GM18873 (cell line): ENCODE data around the gene PTEN.

Experiments used
- ATAC-seq: cut with Tn5 transposase; IDR thresholded peaks from one replicate; pipeline ENCODE4 v1.9.1; 2021; ENCODE audit warnings: mild to moderate bottlenecking, moderate library complexity, moderate number of reproducible peaks; ENCODE audit not compliant: unreplicated experiment, low FRiP score

The PTEN gene

GRCh38 chr10:87915989-87916388, 52.6 kb downstream of the PTEN start:
- no peak for ATAC-seq

DNA sequence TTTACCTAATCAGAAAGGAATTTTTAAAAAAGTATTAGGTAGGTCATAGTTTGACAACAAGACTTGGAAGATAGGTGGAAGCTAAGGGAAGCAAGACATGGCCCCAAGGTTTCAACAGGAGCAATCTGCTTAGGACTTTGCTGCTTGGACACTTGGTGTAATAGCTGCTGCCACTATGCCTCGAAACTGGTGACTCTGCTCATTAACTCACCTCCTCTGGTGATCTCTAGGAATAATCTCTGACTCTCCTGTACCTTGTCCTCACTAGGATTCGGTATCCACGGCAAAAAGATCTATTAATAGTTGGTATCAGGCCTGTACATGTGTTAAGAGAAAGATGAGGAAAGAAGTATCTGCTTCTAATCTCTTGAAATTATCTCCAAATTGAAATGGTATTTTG, 53.1 kb downstream of the PTEN start:
- ATAC-seq, result no peak

GRCh38 chr10:87918254-87918859, 54.9 kb downstream of the PTEN start:
- no peak for ATAC-seq

DNA sequence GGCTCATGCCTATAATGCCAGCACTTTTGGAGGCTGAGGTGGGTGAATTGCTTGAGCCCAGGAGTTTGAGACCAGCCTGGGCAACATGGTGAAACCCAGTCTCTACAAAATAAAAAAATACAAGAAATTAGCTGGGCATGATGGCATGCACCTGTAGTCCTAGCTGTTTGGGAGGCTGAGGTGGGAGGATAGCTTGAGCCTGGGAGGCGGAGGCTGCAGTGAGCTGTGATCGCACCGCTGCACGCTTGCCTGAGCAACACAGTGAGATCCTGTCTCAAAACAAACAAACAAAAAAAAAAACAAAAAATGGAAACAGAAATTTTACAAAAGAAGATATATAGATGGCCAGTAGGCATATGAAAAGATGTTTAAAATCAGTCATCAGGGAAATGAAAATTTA, 57.1 kb downstream of the PTEN start:
- no peak for ATAC-seq

- ATAC-seq, result no peak
These were observed 58.7 kb downstream of the PTEN start for GRCh38 chr10:87921931-87922688.

- no peak for ATAC-seq
These were observed 59.8 kb downstream of the PTEN start for GRCh38 chr10:87923233-87923632.

- ATAC-seq, result no peak
These were observed 62.1 kb downstream of the PTEN start for GRCh38 chr10:87925570-87925969.

GRCh38 chr10:87927091-87927490, 63.7 kb downstream of the PTEN start:
- ATAC-seq, result no peak

DNA sequence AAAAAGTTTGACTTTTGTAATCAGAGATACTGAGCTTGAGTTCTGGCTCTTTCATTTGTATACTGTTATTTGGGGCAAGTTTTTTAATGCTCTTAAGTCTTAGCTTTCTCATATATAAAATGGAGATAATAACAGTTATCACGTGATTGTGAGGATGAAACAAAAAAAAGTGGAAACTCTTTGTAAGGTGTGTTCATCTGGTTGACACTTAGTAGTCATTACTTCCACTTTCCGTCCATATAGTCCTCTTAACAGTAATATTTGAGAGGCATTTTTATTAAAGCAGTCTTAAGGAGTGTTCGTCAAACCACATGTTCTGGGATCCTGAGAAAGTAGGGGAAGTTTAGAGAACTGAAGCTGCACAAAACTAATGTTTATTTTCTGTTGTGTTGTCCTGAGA, 65.6 kb downstream of the PTEN start:
- no peak for ATAC-seq

DNA sequence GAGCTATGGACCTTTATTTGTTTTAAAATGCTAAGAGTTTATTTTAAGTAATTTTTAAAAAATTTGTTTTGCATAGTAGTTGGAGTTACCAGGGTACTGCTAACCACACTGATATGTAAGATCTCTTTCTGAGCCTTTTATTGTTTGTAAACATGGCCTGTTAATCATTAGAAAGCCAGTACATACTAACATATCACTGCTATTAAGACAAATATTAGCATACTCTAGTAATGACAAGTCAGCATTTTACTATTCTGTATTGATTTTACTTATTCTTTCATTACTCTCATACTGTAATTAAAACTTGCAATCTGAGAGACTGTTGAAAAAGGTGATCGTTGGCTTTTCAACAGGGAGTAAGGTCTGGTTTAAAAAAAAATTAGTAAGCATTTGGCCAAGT, 66.7 kb downstream of the PTEN start:
- no peak for ATAC-seq

GRCh38 chr10:87930934-87931835, 67.8 kb downstream of the PTEN start:
- no peak for ATAC-seq

GRCh38 chr10:87931836-87932230, 68.4 kb downstream of the PTEN start:
- no peak for ATAC-seq

DNA sequence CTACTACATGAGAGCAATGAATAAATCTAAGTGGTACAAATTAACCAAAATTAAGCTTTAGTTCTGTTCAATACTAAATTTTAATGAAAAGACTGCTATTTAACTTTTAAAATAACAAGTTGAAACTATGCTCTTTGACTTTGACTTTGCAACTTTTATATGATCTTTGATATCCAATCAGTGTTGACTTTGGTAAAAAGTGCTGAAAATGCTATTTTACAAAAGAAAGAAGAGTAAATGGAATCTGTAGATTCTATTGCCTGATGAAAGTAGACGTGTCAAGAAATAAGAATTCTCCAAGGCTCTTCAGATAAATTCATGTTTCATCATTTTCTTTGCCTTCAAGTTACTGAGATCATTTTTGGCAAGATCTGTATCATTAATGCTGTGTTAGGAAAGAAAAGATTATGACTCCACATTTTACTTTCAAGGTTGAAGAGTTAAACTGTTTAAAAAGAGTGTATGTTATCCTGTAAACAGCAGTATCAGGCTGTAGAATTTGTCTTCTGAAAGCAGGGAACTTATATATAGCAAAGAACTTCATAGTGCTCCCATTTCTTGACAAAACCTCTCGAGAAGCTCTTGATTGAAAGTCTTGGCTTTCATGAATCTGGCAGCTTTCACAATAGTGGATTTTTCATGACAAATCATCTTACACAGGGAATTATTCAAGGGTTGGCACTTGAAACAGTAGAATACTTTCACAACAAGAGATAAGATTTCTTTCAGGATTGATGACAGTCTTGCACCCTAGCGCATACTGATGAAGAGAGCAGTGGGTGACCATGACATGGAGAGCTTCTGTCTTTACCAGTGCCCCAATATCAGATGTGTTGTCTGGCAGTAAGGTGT, 72.1 kb downstream of the PTEN start:
- no peak for ATAC-seq

DNA sequence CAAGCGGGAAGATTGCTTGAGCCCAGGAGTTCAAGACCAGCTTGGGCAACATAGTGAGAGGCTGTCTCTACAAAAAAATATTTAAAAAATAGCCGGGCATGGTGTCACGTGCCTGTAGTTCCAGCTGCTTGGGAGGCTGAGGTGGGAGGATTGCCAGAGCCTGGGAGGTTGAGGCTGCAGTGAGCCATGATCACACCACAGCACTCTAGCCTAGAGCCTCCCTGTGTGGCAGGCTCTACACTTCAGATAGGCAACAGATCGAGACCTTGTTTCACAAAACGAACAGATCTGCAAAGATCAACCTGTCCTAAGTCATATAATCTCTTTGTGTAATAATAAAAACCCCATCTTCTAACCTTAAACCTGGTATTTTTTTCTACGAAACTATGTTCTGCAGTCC, 76.8 kb downstream of the PTEN start:
- ATAC-seq, result no peak

GRCh38 chr10:87942884-87943527, 79.6 kb downstream of the PTEN start:
- no peak for ATAC-seq

DNA sequence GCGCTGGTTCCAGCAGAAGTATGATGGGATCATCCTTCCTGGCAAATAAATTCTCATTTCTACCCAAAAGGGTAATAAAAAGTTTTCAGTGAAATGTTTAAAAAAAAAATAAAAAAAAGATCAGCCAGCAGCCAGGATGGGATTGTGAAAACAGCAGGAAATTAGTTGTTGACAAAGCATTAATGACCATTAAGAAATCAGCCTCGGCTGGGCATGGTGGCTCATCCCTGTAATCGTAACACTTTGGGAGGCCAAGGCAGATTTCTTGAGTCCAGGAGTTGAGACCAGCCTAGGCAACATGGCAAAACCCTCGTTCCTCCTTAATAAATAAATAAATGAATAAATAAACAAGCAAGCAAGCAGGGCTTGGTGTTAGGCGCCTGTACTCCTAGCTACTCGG, 82.6 kb downstream of the PTEN start:
- no peak for ATAC-seq

DNA sequence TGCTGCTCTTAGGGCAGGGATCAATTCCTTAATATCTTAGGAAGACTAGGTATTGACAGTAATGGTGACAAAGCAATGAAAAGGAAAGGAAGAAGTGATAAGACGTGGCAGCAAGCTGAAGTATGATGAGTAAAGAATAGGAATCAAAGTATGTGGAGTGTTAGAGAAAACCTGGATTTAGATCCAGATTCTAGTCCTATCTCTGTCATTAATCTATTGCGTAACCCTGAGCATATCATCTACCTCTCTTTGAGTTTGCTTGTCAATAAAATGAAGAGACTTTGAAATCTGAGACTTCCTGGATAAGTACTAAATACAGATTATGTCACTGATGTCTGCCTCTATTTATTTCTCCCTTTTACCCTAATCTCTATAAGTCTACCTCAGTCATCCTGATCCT, 89.2 kb downstream of the PTEN start:
- no peak for ATAC-seq

DNA sequence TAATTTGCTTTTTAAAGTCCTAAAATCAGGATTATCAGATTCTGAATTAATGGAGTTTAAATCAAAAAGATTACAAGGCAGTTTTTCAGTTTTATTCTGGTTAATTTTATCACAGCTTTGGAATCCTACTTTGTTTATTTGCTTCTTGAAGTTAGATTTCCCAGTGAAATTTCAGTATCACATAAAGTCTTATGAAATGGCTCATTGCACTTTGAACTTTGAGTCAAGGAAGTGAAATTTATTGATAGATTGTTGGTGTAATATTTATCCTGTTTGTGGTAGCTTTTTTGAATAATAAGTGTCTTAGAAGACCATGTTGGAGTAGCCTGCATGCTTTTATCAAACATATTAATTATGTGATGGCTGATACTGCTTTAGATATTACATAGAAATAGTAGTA, 92.6 kb downstream of the PTEN start:
- ATAC-seq, result no peak

DNA sequence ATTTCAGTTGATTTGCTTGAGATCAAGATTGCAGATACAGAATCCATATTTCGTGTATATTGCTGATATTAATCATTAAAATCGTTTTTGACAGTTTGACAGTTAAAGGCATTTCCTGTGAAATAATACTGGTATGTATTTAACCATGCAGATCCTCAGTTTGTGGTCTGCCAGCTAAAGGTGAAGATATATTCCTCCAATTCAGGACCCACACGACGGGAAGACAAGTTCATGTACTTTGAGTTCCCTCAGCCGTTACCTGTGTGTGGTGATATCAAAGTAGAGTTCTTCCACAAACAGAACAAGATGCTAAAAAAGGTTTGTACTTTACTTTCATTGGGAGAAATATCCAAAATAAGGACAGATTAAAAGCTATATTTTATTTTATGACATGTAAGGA, 94.3 kb downstream of the PTEN start:
- ATAC-seq, result no peak

DNA sequence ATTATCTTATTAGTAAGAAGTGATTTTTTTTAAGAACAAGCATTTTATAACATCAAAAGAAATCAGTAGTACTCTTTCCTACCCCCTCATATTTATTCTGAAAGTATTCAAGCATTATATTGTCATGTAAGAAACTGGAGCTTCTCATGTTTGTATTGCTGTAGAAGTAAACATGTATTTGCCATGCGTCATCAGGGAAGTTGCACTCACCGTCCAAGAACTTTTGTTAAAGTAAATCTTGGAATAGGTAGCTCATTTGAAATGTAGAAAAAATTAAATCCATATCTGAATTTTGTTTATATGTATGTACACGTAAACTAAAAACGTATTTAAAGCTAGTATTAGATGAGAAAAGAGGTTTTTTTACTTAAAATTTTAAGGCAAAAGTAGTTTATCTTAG, 96.8 kb downstream of the PTEN start:
- no peak for ATAC-seq
